ENCODE measurements around the gene IDE. TPM values are rescaled to one million over a fixed set of nuclear protein-coding genes. Genes with fewer than 3 reads are reported as not detected.
A peak's percentile ranks its signal among the peaks of the same experiment; 100 is the strongest.
"Not testable (repeated sequence)": the region's sequence is repeated elsewhere in the genome, so short reads cannot be mapped to it uniquely, and the experiment has no call there.

The IDE gene
- 11.2 and 13.9 TPM in 2 replicates for total RNA-seq (2014; rRNA removed; shearing (Covaris generic))

DNA sequence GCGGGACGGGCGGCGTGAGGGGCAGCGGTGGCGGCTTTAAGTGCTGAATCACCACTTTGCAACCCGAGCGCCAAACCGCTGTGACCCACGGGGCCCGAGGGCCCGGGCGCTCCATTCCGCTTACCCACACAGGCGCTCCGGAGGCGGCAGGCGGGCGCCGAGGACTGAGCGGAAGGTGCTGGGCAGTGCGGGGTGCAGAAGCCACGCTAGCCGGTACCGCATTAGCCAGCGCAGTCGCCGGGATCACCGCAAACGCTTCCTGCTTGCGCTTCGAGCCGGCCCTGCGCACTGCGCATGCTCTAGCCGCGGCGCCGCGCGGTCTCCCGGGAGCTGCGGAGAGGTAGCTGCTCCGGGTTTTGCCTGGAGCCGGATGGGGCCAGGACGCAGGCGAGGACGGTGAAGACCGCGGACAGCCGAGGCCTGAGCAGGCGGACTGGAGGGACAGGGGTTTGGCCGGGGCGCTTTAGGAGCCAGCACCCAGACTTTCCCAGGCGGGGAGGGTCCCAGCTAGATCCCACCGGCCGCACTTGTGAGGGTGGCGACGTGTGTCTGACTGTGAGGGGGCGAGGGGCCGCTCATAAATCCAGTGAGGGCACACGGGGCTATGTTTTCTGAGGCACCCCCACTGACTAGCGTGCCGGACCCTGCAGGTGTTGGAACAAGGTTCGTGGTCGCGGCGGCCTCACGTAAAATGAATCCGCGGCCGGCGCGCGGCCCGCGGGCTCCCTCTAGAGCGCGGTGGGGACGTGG, at the start of gene IDE:
IDE (minus strand) TSS at position 296 of the 750 bp plus-strand sequence; CDS start at position 222, 74 bp downstream.
- peak; percentile 87 for DNase-seq (ENCODE audit: low read depth)

DNA sequence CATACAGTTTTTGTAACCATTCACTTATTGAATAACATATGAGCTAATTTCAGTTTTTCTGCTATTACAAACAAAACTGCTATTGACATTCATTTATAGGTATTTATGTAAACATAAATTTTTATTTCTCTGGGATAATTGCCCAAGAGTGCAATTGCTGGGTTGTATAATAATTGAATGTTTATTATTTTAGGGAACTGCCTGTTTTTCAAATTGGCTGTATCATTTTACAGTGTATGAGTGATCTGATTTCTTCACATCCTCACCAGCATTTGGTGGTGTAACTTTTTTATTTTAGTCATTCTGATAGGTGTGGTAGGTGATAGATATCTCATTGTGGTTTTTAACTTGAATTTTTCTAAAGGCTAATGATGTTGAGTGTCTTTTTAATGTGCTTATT, 45.5 kb upstream of the IDE start:
- no peak for DNase-seq (ENCODE audit: low read depth)

DNA sequence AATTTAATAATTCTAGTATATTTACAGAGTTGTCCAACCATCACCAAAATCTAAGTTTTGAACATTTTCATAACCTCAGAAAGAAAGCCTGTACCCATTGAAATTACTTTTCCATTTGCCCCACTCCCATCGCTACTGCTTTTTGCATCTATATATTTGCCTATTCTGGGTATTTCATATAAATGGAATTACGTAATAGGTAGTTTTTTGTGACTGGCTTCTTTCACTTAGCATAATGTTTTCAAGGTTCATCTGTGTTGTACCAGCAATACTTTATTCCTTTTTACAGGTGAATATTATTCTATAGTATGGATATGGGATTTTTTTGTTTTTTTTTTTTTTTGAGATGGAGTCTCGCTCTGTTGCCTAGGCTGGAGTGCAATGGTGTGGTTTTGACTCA, 41.6 kb upstream of the IDE start:
- no peak for DNase-seq (ENCODE audit: low read depth)

DNA sequence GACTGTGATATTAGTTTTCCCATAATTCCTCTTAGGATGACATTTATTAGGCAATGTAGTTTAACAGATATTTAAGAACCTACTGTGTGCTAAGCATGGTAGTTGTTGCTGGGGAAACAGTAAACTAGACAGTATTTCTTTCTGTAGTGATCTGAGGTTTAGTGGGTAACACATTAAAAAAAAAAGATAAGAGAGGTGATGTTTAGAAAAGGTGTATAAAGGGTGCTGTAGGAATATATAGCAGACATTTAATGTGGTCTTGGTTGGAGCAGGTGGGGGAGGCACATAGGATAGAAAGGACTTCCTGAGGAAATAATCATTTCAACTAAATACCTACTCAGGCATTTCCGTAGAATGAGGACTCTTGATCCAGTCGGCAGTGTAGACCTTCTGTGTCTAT, 30.9 kb upstream of the IDE start:
- no peak for DNase-seq (ENCODE audit: low read depth)

DNA sequence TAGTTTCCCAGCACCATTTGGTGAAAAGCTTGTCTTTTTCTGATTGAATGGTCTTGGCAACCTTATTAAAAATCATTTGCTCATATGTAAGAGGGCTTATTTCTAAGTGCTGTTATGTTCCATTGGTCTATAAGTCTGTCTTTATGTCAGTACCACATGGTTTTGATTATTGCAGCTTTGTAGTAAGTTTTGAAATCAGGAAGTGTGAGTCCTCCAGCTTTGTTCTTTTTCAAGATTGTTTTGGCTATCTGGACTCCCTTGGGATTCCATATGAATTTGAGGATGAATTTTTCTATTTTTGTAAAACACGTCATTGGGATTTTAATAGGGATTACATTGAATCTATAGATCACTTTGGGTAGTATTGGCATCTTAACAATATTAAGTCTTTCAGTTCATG, 24.4 kb upstream of the IDE start:
- peak; percentile 29 for DNase-seq (ENCODE audit: low read depth)

DNA sequence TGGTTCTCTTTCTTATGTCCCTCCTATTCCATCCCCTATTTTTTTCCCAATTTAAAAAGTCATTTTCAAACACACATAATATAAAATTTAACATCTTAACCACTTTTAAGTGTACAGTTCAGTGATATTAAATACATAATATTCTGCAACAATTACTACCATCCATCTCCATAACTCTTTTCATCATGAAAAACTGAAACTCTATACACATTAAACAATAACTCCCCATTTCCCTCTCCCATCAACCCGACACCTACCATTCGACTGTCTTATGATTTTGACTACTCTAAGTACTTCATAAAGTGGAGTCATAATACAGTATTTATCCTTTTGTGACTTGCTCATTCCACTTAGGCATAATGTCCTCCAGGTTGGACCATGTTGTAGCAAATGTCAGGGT, 21.6 kb upstream of the IDE start:
- DNase-seq (ENCODE audit: low read depth): no peak

DNA sequence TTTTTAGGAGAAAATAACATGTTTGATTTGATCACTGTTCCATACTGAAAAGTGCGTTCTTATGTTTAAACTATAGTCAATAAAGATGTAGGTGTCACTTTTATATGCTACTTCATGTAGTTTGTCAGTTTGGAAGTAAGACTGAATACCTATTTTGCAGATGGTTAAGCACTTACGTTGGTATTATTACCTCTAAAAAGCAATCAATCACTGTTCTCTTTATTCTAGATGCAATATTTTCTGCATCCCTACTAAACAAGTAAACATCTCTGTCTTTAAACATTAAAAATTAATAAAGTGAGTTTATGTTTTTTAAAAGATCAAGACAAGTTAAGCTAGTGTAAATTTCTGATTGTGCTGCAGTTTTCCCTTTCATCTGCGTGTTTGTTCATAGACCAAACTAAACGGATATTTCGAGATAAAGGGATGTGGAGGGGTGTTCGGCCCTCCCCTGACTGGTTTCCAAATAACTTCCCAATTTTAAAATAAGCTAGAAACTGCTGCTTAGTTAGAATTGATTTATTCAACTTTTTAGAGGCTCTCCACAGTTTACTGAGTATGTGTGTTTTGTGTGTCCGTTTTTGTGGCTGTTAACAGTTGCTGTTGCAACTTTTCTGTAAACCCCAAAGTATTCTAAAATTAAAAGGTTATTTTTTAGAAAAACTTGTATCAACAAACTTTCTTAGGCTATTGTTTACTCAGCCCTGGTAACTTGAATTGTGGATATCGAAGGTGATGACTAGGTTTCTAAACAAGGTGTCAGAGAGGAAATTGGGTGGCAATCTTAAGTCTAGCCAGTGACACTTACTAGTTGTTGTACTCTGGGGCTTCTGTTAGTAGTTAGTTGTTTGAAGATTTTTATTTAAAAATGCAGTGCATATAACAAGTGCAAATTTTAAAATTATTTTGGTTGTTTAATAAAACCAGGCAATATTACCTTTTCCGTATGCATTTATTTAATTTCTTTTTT, 20.0 kb upstream of the IDE start:
- no peak for DNase-seq (ENCODE audit: low read depth)

DNA sequence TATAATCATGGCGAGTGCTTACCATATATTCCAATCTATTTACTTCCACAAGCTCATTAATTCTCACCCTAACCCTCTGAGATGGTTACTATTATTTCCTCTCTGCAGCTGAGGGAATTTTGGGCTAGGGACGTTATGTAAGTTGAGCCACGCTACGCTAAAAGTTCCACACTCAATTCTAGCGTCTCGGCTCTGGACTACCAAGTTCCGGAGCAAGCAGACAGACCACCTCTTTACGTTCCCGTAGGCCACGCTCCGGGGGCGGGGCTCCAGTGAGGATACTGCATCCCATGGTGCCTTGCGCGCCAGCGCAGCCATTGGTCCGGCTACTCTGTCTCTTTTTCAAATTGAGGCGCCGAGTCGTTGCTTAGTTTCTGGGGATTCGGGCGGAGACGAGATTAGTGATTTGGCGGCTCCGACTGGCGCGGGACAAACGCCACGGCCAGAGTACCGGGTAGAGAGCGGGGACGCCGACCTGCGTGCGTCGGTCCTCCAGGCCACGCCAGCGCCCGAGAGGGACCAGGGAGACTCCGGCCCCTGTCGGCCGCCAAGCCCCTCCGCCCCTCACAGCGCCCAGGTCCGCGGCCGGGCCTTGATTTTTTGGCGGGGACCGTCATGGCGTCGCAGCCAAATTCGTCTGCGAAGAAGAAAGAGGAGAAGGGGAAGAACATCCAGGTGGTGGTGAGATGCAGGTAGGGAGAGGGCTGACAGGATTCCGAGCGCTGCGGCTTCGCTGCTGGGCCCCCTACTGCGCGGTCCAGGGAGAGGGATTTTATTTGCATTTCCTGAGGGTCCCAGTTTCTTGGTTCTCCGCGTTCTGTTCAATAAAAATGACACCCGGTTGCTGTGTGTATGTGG, 19.1 kb upstream of the IDE start, which contains the start of gene KIF11:
KIF11 (plus strand) TSS at position 370 of the 858 bp plus-strand sequence; CDS start at position 616, 246 bp downstream.
- DNase-seq (ENCODE audit: low read depth): peak; percentile 96

DNA sequence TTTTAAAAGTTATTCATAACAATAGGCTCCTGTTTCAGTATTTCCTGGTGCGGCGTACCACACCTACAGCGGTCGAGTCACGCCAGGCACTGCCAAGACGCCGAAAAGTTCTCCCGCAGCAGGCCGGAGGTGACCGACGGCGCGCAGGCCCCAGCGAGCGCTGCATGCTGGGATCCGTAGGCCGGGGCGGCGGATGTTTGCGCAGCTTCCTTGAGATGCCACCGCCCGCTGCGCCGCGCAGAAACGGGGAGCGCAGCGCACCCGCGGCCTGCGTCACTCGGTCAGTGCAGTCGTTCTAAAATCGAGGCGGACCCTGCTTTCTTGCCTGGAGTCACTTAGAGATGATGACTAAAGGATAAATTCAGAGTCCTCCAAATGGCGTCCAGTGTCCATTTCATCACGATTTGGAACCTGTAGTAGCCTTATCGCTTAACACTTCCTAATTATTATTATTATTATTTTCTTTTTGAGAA, 17.7 kb upstream of the IDE start:
- peak; percentile 92 for DNase-seq (ENCODE audit: low read depth)

DNA sequence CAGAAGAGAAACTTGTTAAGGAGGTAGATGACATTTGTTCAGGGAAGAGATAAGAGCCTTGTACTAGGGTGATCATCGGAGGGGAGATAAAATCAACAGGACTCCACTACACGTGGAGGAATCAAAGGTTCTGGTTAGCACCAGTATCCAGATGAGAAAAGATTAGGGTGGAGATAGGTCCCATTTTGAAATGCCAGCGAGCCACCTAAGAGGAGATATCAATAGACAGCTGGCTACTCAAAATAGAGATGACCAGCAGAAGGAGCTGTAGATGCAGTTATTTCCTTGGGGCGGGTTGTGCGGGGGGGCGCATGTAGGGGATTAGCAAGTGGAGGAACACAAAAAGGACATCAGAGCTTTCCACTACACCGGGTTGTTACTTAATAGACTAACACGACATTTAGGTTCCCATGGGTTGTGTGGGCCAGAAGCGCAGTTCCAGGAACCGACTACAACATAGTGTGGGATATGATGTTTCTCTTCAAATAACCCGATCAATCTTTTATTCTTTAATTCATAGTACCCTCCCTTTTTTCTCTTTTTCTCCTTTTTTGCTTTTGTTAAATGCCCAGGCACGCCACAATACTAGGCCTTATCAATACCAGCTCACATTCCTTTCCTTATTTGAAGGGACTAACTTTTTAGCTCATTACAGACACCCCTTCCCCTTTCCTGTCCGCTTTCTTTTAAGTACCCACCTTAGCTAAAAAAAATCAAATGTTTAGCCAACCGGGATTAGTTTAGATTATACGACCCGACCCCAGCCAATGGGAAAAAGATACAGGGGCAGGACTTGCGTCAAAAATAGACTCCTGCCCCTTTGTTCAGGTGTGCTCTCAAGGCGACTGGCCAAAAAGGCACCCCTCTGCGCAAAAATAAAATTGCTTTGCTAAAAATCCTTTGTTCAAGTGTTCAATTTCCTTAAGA, 17.0 kb upstream of the IDE start:
- DNase-seq (ENCODE audit: low read depth): peak; percentile 76

DNA sequence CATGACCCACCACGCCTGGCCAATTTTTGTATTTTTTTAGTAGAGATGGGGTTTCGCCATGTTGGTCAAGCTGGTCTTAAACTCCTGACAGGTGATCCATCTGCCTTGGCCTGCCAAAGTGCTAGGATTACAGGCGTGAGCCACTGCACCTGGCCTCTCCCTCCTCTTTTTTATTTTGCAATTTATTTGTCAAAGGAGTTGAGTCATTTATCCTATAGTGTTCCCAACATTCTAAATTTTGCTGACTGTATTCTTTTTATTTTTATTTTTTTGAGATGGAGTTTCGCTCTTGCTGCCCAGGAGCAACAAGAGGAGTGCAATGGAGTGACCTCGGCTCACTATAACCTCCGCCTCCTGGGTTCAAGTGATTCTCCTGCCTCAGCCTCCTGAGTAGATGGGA, 8.5 kb upstream of the IDE start:
- DNase-seq (ENCODE audit: low read depth): not testable (repeated sequence)

DNA sequence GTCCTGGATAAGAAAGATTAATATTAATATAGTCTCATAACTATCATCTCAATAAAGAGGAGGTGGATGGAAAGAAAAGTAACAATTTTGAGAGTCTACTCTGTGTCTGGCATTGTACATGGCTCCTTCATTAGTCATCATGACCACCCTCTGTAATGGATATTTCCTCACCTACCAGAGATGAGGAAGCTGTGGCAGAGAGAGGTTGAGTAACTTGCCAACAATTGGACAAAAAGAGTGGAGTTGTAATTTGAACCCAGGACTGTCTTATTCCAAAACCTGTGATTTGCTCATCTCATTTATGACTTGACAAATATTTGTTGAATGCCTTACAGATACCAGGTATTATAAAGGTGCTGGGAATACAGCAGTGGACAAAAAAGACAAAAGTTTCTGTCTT, 2.1 kb upstream of the IDE start:
- peak; percentile 33 for DNase-seq (ENCODE audit: low read depth)

DNA sequence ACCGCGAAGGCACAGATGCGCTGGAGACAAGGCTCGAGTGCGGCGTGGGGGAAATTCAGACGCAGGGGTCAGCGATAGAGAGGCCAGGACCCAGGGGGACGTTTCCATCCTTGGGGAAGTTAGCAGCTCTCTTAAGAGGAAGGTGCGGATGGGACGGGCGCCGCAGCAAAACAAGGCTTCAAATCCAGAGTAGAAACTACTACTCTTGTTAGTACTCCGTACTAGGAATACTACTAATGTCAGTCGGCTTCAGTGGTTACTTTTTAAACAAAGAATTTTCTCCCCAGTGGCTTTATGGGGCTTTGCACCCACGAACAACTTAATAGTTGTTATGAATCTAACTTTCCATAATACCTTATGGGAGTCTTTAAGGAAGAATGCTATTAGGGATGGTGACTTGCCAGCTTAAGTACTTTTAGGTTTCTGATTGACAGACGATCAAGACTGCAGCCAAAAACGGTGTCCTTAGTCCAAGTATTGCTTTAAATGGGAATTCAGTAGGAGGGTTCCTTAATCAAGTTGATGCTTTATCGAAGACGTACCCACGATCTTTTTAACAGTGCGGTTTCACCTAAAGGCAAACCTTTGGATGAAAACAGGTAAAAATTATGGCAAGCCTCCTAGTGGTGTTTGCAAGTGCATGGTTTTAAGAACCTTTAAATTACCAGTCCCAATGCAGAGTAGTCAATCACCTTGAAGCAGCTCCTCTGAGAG, 812 bp upstream of the IDE start:
- no peak for DNase-seq (ENCODE audit: low read depth)

DNA sequence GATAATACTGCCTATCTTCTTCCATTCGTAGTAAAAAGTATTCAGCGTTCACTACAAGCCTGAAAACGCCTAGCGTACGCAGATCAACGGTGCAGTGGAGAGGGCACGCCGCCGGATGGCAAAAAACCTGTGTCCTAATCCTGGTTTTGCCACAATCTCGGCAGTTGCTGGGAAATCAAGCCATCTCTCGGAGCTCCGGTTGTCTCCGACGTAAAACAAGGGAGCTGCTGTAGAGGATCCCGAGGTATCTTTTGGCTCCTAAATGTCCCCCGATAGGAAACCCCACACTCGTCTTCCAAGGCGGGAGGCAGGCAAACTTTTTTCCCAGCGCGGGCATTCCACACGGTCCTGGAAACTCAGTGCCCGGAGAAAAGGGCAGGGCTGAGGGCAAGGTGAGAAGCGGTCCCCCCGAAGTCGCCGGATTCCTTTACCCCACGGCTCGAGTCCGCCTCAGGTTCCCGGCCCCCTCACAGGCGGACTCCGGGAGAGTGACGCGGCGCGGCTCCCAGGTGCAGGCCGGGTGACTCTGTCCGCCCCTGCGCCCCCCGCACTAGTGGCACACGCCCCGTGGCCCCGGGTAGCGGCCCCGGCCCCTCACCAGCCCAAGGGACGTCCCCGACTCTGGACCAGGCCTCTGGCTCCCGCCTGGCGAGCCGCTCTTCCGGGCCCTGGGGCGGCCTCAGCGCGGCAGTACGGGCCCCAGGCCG, 649 bp downstream of the IDE start:
- peak; percentile 53 for DNase-seq (ENCODE audit: low read depth)

DNA sequence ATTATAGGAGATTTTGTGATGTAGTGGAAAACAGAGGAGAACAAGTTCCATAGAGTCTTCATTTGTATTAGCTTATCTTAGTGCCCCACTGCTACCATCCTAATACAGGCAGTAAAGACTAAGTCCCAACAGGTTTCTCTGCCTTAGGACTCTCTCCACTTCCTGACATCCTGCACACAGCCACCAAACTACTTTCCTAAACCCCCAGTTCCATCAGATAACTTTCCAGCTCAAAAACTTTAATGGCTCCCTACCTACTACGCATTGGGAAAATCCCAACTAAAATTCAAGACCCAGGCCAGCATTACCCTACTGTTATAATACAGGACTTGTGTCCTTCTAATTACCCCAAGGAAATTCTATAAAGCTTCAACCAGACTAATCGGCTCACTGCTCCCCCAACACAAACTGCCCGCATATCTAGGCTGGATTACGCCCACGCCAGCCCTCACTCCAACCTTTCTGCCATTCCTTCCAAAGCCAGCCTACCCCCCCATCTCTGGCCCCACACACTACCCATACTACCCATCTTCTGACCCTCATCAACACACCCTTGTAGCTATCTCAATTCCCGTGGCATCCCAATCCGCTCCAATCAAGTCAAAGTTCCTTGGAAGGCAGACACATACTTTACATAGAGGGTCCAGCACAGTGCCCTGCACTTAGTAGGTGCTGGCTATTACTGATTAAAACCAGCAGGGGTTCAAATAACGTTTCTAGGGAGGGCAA, 1.4 kb downstream of the IDE start:
- DNase-seq (ENCODE audit: low read depth): no peak

DNA sequence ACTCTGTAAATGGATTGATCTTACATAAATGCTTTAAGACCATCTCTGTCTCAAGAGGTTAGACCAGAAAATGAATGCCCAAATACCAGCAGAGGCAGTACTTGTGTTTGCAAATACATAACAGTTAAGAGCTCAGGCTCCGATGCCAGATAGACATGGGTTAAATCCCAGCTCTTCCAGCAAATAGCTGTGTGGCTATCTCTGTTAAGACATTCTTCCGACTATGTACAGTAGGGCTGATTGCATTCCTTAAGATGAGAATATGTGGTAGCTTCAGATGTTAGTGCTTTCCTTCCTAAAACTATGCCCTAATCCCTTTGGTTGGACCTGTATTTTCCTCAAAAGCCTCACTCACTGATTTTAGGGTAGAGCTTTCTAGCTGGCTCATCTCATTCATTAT, 2.2 kb downstream of the IDE start:
- DNase-seq (ENCODE audit: low read depth): no peak

DNA sequence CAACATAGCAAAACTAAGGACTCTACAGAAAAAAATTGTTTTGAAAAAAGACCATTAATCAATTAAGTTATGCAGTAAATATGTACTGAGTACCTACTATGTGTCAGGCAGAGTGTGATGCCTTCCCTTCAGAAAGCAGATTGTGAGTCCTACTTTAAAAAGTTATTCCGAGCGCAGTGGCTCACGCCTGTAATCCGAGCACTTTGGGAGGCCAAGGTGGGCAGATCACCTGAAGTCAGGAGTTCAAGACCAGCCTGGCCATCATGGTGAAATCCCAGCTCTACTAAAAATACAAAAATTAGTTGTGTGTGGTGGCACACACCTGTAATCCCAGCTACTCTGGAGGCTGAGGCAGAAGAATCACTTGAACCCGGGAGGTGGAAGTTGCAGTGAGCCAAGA, 4.2 kb downstream of the IDE start:
- DNase-seq (ENCODE audit: low read depth): not testable (repeated sequence)

DNA sequence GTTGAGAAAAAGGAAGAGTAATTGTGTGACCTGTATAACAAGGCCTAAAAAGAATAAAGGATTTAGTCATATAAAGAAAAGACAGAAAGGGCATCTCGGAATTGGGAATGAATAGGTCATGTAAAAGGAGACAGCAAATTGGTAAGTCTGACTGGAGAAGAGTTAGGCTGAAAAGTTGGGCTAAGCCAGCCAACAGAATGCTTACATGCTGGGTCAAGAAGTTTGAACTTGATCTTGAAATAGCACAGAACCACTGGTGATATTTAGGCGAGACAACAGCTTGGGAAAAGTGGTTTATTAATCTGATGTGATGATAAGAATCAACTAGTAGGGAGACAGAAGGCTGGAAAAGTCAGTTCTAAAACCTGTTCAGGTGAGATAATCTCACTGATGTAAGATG, 4.8 kb downstream of the IDE start:
- no peak for DNase-seq (ENCODE audit: low read depth)
